IPS DF 6.9 (cell line): Measurements from ENCODE around the gene TLE7.

Source experiments
- DNase-seq: peaks from one replicate; pipeline ENCODE4 v3.0.0-alpha.2; 2013; ENCODE audit warnings: low read depth, low spot score
- H3K27ac ChIP-seq: one replicate; pipeline ENCODE4 v1.5.1; 2013; ENCODE audit warnings: low read length, control low read depth
- H3K27me3 ChIP-seq: 2 replicates; pipeline ENCODE4 v1.6.1; 2013; ENCODE audit warnings: mild to moderate bottlenecking, low read length; ENCODE audit not compliant: control insufficient read depth, insufficient read depth
- H3K36me3 ChIP-seq: 2 replicates; pipeline ENCODE4 v1.6.1; 2013; ENCODE audit warnings: low read length; ENCODE audit not compliant: control insufficient read depth, insufficient read depth
- H3K4me1 ChIP-seq: 2 replicates; pipeline ENCODE4 v1.6.1; 2013; ENCODE audit warnings: low read length; ENCODE audit not compliant: control insufficient read depth, insufficient read depth
- H3K4me3 ChIP-seq: 2 replicates; pipeline ENCODE4 v1.5.1; 2013; ENCODE audit warnings: mild to moderate bottlenecking, low read length
- H3K9me3 ChIP-seq: 2 replicates; pipeline ENCODE4 v1.6.1; 2013; ENCODE audit warnings: low read length, inconsistent platforms; ENCODE audit not compliant: control insufficient read depth, insufficient read depth
- WGBS: extraction: QIAGEN DNeasy Blood & Tissue Kit; methylation state at CpG from one replicate; pipeline ENCODE4 v1.1.7; 2013; ENCODE audit warnings: mixed read lengths, missing lambda C conversion rate; ENCODE audit not compliant: insufficient read length, insufficient coverage; 5-methylcytosine and 5-hydroxymethylcytosine counted together

TLE7 gene

DNA sequence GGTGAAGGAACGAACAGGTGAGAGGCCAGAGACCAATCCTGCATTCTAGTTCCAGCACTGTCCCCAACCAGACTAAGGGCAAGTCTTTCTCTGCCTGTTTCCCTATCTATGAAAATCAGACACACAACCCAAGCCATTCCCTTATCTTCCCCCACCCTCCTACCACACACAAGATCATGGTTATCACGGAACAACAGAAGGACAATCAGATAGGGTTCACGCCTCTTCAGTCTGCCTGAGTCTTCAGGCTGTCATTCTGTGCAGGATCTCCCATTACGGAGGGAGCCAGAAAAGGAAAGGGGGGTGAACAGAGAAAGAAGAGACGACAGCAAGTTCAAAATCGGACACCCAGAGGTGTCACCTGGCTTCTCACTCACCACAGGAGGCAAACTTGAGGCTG is 11.1 kb downstream of the TLE7 start:
- no CpG with 5 or more reads among the region's 6 CpGs for WGBS

DNA sequence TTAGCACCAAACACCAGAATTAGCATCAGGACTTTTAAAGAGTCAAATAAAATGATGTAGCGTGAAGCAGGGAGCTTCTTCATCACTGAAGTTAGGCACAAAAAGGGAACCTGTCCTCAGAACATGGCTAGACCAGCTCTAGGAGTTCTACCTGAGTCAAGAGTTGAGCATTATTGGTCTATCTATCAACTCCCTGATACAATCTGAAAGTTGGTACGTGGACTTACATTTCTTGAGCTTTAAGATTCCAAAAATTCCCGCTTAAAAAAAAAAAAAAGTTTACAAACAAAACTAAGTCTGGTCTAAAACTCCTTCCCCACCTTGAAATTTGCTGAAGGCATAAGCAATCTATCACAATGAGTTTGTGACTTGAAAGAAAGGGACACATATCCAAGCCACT is 12.3 kb downstream of the TLE7 start:
- Histone ChIP-seq H3K27ac (no peak overlapping the region), H3K9me3 (no peaks in the 10 kb centered on the region), H3K27me3 (no peaks in the 10 kb centered on the region), H3K4me3 (no peak overlapping the region), H3K4me1 (no peaks in the 10 kb centered on the region; the same call in 1 of the 2 replicates), H3K36me3 (no peaks in the 10 kb centered on the region)
- DNase-seq = no peak
- no CpG with 5 or more reads among the region's 3 CpGs for WGBS

More for the DNA sequence above, 11.1 kb downstream of the TLE7 start:
- Histone ChIP-seq H3K4me3 (no peak overlapping the region), H3K4me1 (no peaks in the 10 kb centered on the region; the same call in 1 of the 2 replicates), H3K9me3 (no peaks in the 10 kb centered on the region), H3K36me3 (no peaks in the 10 kb centered on the region), H3K27ac (no peak overlapping the region), H3K27me3 (no peaks in the 10 kb centered on the region)
- no peak for DNase-seq

DNA sequence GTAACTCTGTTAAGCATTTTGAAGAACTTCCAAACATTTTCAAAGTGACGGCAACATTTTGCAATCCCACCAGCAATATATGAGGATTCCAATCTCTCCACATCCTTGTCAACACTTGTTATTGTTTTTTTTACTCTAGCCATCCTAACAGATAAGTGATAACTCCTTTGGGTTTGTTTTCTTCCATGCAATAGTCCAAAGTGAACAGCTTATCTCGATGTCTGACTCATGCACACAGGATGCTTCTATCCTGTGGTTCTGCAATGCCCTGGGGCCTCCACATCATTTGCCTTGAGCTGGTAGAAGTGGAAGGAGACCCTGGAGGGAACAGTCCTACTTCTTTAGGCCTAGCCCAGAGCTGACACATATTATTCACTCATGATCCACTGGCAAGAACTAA is 13.0 kb downstream of the TLE7 start:
- Histone ChIP-seq H3K27me3 (no peaks in the 10 kb centered on the region), H3K4me3 (no peak overlapping the region), H3K4me1 (no peaks in the 10 kb centered on the region; the same call in 1 of the 2 replicates), H3K36me3 (no peaks in the 10 kb centered on the region), H3K9me3 (no peaks in the 10 kb centered on the region), H3K27ac (no peak overlapping the region)
- WGBS = no CpG with 5 or more reads among the region's 2 CpGs
- DNase-seq = no peak

DNA sequence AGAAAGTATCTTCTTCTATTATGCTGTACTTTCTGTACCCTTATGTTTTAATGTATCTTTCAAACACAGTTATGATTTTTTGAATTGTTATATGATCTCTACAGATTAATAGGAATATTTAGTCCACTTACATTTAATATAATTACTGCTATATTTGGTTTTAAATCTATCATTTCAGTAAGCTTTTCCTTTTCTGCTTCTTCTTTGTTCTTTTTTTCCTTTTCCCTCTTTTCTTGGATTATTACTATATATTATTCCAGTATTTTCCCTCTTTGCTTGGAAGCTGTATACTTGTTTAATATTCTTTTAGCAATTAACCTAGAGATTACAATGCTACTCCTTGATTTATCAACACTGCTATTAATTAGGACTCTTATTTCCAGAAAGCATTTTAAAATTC is 13.5 kb downstream of the TLE7 start:
- H3K36me3 ChIP-seq = no peaks in the 10 kb centered on the region
- no peaks in the 10 kb centered on the region for H3K27me3 ChIP-seq
- no peaks in the 10 kb centered on the region; the same call in 1 of the 2 replicates for H3K4me1 ChIP-seq
- no peak for DNase-seq
- no peak overlapping the region for H3K4me3 ChIP-seq
- H3K27ac ChIP-seq = no peak overlapping the region
- H3K9me3 ChIP-seq = no peaks in the 10 kb centered on the region

DNA sequence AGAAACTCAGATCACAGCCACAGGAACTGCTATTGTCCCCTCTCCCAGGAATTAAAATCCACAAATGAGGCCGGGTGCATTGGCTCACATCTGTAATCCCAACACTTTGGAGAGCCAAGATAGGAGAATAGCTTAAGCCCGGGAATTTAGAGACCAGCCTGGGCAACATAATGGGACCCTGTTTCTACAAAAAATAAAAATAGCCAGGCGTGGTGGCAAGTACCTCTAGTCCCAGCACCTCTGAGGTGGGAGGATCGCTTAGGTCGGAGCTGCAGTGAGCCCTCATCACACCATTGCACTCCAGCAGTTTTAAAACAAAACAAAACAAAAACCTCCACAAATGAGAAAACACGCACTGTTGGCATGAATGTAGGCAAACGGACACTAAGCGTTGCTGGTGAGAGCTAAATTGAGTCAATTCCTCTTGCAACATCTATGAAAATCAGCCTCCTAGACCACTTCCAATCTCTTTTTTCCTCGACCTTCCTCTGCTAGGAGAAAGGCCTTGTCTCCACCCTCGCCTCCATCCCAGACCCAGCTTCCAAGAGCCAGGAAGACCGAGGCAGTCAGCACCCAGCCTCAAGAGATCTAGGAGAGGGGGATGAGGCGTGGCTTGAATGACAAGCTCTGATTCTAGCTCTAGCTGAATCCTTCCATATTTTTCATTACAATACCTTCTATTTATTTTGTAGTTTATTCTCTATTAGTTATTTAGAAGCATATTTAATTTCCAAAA is 14.8 kb downstream of the TLE7 start:
- H3K27me3 ChIP-seq = no peaks in the 10 kb centered on the region
- WGBS = no CpG with 5 or more reads among the region's 12 CpGs
- H3K4me3 ChIP-seq = no peak overlapping the region
- DNase-seq = no peak
- H3K4me1 ChIP-seq = no peaks in the 10 kb centered on the region; the same call in 1 of the 2 replicates
- no peaks in the 10 kb centered on the region for H3K9me3 ChIP-seq
- no peaks in the 10 kb centered on the region for H3K36me3 ChIP-seq
- H3K27ac ChIP-seq = no peak overlapping the region

DNA sequence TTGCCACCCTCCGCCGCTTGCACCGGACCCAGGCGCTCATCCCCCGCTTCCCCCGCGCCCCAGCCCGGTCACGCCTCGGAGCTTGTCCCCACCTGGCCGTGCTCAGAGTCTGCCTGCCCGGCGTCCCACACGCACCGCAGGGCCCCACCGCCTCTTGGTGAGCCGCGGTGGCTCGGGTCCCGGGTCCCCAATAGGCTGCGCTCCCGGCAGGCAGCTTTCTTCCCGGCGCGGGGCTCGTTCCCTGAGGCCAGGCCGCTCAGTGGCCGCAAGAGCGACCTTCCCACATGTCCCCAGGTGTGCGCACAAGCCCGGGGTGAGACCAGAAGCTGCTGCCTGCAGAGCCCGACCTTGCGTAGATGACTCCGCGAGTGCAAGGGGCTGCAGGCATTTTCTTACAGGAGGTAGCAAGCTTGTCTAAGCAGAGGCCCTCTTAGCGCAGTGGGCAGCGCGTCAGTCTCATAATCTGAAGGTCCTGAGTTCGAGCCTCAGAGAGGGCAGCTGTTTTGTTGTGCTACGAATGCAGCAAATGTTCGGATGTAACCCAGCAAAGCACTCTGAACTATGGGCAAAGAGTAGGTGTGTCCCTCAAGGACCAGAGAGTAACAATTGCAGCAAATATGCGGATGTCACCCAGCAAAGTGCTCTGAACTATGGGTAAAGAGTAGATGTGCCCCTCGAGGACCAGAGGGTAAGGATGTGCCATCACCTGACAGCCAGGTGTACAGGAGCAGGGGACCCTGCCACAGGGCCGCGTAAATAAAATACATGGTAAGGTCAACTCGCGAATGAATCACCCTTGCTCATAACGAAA is 15.6 kb downstream of the TLE7 start:
- peak; percentile 94 for DNase-seq
- WGBS = no CpG with 5 or more reads among the region's 48 CpGs
- H3K4me3 ChIP-seq = peak overlapping the region; percentile 68; the same call in 1 of the 2 replicates

DNA sequence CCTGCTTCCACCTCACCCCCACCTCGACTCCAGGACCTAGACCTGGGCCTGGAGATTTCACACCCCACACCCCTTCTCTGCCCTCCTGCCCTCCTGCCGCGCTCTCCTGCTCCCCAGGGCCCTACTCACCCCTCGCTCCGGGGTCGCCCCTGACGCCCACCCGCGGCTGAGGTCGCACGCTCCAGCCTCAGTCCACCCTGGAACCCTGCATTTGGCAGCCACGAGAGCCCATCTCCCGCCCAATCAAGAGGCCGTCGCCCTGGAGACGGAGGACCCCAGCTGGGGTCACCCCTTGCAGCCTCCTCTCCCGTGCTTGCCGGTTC is 16.1 kb downstream of the TLE7 start:
- no peak overlapping the region for H3K27ac ChIP-seq
- WGBS = no CpG with 5 or more reads among the region's 18 CpGs
- no peak for DNase-seq

More for the DNA sequence above, 15.6 kb downstream of the TLE7 start:
- H3K4me1 ChIP-seq = no peaks in the 10 kb centered on the region; the same call in 1 of the 2 replicates
- no peak overlapping the region for H3K27ac ChIP-seq
- no peaks in the 10 kb centered on the region for H3K36me3 ChIP-seq
- no peaks in the 10 kb centered on the region for H3K27me3 ChIP-seq
- H3K9me3 ChIP-seq = no peaks in the 10 kb centered on the region

DNA sequence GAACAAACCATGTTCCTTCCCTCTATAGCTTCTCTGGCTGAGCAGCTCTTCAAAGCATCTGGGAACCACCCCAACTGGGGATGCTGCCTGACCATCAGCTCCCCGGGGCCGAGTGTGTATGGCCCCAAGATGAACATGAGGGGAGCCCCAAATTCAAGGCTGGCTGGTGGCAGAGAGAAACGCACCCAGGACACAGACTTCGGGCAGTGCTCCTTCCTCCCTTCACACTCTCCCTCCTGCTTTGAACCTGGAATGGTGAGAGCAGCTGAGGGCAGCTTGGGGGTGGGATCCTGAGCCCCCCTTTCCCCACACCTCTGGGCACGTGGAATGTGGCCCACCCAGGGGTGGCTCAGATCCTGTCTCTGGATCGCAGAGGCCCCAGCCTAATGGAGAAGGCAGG is 17.2 kb downstream of the TLE7 start:
- WGBS = no CpG with 5 or more reads among the region's 6 CpGs
- no peaks in the 10 kb centered on the region for H3K9me3 ChIP-seq
- no peak for DNase-seq

More for the DNA sequence above, 16.1 kb downstream of the TLE7 start:
- Histone ChIP-seq H3K4me1 (no peaks in the 10 kb centered on the region; the same call in 1 of the 2 replicates), H3K9me3 (no peaks in the 10 kb centered on the region), H3K36me3 (no peaks in the 10 kb centered on the region), H3K4me3 (peak overlapping the region; percentile 68; the same call in 1 of the 2 replicates), H3K27me3 (no peaks in the 10 kb centered on the region)

DNA sequence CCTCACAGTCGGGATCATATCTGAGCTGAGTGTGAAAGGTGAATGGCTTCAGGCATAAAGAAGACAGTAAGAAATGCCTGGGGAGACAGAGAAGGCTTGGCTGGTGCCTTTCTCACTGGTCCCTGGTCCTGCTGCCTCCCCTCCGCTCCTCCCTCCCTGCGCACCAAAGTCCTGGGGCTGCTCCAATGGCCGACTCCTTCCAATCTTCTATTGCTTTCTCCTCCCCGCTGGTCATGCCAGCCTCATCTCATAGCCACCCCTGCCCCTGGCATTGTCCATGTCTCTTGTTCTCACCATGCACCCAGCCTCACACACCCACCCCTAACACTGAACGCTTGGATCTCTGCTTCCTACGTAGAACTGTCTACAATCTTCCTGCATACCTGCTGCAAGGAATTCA is 18.0 kb downstream of the TLE7 start:
- no peaks in the 10 kb centered on the region for H3K9me3 ChIP-seq
- H3K36me3 ChIP-seq = no peaks in the 10 kb centered on the region
- WGBS = no CpG with 5 or more reads among the region's 7 CpGs
- H3K27me3 ChIP-seq = no peaks in the 10 kb centered on the region
- H3K27ac ChIP-seq = no peak overlapping the region
- H3K4me3 ChIP-seq = no peak overlapping the region
- H3K4me1 ChIP-seq = no peaks in the 10 kb centered on the region; the same call in 1 of the 2 replicates
- no peak for DNase-seq

More for the DNA sequence above, 17.2 kb downstream of the TLE7 start:
- no peak overlapping the region for H3K27ac ChIP-seq
- no peak overlapping the region for H3K4me3 ChIP-seq
- H3K4me1 ChIP-seq = no peaks in the 10 kb centered on the region; the same call in 1 of the 2 replicates
- H3K27me3 ChIP-seq = no peaks in the 10 kb centered on the region
- no peaks in the 10 kb centered on the region for H3K36me3 ChIP-seq

DNA sequence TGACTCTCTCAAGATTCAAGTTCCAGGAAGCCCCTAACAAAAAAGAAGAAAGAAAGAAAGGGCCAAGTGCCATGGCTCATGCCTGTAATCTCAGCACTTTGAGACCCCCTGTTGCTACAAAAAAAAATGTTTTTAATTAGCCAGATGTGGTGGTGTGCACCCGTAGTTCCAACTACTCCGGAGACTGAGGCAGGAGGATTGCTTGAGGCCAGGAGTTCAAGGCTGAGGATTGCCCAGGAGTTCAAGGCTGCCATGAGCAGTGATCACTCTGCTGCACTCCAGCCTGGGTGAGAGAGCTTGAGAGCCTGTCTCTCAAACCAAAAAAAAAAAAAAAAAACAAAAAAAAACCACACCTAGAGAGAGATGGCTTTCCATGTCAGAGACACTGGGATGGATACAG is 18.8 kb downstream of the TLE7 start:
- no peak overlapping the region for H3K4me3 ChIP-seq
- no peak for DNase-seq
- H3K36me3 ChIP-seq = no peaks in the 10 kb centered on the region
- no peaks in the 10 kb centered on the region; the same call in 1 of the 2 replicates for H3K4me1 ChIP-seq
- H3K9me3 ChIP-seq = no peaks in the 10 kb centered on the region
- WGBS = no CpG with 5 or more reads among the region's 2 CpGs
- H3K27ac ChIP-seq = no peak overlapping the region
- no peaks in the 10 kb centered on the region for H3K27me3 ChIP-seq
